GM11168 (cell line): ENCODE data around the gene SLC47A1.

Experiments
- in situ Hi-C: fragments of 300-500 bp; cut with MboI; formaldehyde crosslinking; loops from one replicate; pipeline ENCODE4 v1.12.0; 2022; ENCODE audit warnings: low sequenced_read_pairs; ENCODE audit not compliant: unreplicated experiment

Gene SLC47A1

DNA sequence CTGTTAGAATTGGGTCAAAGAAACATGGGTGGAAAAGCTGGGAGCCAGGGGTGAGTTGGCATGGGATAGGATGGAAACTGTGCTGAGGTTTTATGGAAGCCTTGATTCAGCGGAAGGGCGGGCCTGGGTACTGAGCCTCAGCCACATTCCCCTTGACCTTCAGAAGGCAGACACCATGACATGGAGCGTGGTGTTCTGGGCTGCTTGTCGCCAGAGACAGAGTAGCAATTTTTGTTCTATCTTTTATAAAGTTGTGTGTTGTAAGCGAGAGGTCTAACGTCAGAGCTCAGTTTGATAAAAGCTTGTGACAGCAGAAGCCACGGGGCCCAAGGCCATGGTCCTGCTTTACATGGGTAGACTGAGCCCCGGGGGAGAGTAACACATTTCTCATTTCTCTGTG lies 50.2 kb downstream of the SLC47A1 start:
- in situ Hi-C loops: no loop called here

DNA sequence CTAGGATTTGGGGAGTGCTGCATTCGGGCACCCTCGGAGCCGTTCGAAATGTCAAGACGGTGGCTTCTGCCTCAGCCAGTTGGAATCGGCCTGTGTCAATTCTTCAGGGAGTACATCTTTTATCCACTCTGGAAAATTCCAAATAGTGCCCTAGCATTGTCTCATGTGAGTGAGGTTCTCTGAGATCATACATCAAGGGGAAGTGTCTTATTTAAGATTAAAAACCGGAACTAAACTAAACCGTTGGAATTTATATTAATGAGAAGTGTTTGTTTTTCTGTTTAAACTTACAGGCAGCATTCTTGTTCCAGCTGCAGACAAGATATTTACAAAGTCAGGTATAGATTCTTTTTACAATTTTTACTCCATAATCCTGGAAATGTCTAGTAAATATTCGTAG lies 56.8 kb downstream of the SLC47A1 start:
- in situ Hi-C loops: no loop called here

DNA sequence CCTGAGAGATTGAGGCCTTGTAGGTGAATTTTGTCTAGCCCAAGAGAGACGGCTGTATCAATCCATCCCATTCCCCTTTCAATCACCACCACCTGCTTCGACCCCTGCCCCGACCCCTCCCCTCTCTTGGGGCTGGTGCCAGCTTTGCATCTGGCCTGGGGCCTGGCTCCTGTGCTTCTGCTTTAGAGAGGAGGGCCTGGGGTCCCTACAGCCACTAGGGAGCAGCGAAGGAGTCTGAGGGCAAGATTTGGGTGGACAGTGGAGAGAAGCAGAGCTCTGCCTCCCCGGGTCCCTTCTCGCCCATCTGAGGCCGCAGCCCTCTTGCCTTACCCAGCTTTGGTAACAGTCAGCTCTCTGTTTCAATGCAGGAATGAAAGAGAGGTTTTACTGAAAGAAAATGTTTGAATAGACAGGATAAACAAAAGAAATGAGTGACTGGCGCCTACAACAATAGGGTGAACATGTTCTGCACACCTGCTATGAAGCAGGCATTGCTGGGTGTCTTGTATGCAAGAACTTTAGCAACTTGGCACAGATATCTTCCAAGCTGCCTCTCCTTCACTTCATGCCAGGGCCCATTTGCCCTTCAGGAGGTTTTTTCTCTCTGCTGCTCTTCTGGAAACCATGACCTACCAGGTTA lies 57.4 kb downstream of the SLC47A1 start:
- in situ Hi-C loops: no loop called here

DNA sequence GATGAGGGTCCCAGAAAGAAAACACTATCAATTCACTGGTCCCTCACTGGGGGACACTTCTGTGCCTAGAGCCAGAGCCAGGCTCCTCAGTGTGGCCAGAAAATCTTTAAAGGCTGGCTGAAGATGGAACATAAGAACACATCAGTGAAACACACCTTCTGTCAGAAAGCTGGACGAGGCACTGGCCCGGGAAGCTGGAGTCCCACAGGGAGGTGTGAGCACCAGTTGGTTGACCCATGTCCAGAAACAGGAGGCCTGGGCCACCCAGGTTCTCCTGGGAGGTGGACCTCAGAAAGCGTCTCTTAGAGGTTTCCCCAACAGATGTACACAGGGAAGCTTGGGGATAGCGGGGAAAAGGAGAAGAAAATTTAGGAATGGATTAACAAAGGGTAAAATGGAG lies 58.7 kb downstream of the SLC47A1 start:
- in situ Hi-C loops: no loop called here

DNA sequence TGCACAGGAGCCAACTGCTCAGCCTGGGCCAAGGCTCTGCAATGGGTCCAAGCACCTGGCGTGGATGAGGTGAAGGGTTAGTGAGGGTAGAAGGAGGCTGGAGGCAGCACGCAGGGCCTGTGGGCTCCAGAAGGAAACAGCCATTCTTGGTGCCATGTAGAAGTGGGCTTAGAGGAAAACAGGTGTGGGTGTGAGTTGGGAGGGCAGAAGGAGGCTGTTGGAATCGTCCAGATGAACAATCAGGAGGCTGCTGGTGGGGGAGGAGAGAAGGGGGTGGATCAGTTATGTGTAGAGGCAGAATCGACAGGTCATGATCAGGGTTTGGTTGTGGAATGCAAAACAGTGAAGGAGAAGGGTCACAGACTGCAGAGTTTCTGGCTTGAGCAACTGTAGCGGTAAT lies 63.2 kb downstream of the SLC47A1 start:
- in situ Hi-C loops: no loop called here

DNA sequence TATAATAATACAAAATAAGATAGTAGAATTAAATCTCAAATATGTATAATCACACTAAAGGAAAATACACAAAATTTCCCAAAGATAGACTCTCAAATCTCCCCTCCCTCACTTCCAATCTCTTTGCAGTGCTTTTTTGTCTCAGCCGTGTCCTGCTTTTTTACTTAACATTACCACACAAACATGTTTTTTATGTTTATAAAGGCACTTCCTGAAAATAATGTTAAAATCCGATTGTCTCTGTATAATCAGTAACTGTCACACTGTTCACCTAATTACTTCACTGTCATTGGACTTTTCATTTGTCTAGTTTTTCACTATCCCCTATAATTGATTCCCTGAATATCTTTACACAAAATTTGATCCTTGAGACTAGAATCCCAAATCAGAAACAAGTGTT lies 76.7 kb downstream of the SLC47A1 start:
- in situ Hi-C loops: no loop called here

DNA sequence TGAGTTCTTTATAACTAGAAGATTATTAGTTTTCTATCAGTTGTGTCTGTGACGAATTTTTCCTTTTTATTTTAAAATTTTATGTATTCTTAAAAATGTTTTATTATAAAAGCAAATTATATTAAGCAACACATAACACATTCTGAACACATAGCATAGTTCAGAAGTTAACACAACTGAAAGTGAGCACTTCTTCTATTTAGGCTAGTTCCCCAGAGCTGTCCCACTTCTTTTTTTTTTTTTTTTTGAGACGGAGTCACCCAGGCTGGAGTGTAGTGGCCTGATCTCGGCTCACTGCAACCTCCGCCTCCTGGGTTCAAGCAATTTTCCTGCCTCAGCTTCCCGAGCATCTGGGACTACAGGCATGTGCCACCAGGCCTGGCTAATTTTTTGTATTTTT lies 77.2 kb downstream of the SLC47A1 start:
- in situ Hi-C loops: no loop called here

DNA sequence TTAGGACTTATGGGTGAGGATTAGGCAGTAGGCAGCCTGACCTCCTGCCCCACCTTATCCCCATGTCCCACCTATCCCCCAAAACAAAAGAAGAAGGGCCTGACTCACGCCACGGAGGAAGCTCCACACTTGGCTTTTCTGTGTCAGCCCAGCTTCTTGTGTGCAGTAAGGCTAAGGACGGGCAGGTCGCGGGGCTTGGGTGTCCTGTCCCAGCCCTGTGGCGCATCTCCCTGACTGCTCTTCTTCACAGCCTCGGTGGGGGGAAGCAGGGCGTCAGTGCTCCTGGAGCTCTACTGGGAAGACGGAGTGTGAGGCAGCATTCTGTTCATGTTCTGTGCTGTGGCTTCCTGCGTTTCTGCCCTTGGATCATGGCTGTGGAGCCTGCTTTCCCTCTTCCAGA lies 80.3 kb downstream of the SLC47A1 start:
- in situ Hi-C loops: no loop called here

DNA sequence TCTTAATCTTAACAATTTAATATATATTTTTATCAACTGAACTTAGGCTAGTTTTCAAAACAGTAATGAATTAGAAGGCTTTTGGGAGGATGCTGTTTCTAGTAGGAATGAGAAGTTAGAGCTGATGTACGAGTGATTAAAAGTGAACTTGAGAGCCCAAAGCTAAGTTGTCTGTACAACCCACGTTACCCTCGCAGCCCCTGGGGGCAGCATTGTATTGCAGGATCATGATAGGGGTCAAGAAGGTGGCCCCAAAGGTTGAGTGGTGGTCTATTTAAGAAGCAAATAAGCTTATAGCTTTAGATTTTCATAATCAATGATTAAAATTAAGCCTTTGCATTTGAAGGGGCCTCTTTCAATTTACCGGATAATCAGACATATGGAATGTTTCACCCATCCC lies 81.2 kb downstream of the SLC47A1 start:
- in situ Hi-C loops: no loop called here

DNA sequence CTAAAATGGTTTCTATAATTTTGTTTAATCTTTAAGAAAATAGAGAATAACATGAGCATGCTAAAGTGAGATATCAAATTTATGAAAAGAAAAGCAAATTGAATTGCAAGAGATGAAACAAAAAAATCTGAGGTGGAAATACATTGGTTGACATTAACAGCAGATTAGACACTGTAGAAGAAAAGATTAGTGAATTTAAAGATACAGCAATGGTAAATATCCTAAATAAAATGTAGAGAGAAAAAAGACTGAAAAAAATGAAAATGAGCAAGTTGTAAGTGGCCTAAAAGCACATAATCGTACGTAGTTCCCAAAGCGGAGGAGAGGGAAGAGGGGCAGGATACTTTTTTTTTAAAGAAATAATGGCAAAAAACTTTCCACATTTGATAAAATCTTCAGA lies 84.4 kb downstream of the SLC47A1 start:
- in situ Hi-C loops: no loop called here

DNA sequence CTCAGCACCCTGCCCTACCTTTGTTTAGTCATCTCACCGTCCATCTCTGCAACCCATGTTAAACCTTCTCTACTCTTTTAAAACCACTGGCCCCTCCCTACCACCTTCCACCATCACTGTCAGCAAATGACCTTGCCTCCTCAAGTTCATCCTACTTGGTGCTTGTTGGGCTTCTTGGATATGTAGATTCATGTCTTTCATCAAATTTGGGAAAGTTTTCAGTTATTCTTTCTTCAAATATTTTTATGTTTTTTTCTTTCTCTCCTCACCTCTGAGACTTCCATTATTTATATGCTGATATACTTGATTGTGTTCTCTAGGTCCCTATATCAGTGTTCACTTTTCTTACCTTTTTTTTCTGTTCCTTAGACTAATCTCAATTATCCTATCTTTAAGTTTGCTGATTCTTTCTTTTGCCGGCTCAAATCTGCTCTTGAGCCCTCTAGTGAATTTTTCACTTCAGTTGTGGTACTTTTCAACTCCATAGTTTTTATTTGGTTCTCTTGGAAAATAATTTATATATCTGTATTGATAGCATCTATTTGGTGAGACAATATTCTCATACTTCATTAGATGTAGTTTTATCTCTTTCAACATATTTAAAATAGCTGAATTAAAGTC lies 86.2 kb downstream of the SLC47A1 start:
- in situ Hi-C loops: no loop called here

DNA sequence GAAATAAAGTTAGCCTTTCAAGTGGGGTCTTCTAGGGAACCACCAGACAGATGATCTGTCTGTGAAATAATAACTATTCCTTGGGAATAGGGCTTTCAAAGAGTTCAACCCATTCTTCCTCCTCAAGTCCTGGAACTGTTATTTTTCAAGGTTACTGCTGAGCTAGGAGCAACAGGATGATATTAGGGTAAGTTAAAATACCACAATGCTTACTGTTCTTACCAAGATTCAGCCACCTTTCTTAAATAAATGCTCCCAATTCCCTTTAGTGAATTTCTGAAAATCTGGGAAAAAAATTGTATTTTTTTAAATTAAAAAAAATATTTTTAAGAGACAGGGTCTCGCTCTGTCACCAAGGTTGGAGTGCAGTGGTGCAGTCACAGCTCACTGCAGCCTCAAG lies 88.0 kb downstream of the SLC47A1 start:
- in situ Hi-C loops: no loop called here

DNA sequence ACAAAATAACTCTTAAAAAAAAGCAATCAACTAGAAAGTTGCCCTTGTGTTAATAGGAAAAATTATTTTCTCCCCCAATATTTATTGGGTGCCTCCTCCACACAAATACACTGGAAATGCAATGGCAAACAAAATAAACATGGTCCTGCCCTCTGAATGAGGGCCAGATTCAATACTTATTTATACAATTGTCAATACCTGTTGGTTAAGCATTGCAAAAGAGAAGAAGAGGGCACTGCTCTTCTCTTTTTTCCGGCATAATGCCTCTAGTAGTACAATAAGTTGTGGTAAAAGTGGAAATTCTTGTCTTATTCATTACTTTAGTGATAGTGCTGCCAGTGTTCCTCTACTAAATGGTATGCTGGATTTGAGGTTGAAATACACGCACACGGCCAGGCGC lies 92.4 kb downstream of the SLC47A1 start:
- in situ Hi-C loops: no loop called here
